WTC11 (cell line): ENCODE measurements around the gene HINT3. TPM values are rescaled to one million over a fixed set of nuclear protein-coding genes. Genes with fewer than 3 reads are reported as not detected.
"Not testable (repeated sequence)": the region's sequence is repeated elsewhere in the genome, so short reads cannot be mapped to it uniquely, and the experiment has no call there.

Source experiments
- ATAC-seq: fragments of 200-7000 bp; cut with Tn5 transposase; 2 replicates; pipeline ENCODE4 v1.10.0; 2021; ENCODE audit warnings: mild to moderate bottlenecking, moderate library complexity
- CTCF ChIA-PET: fragments of 300-600 bp; sonication (Branson Sonifier 250); formaldehyde crosslinking; loops from one replicate; lab custom pipeline; 2021; ENCODE audit warnings: antibody characterized with exemption; lab: Charles Lee
- POLR2A ChIA-PET: fragments of 350-600 bp; sonication (Branson Sonifier 250); formaldehyde crosslinking; loops from one replicate; lab custom pipeline; 2021; ENCODE audit warnings: antibody characterized with exemption; lab: Charles Lee
- DNase-seq: peaks from one replicate; pipeline ENCODE4 v3.0.0; 2021; ENCODE audit warnings: low spot score
- H3K27ac Mint-ChIP-seq: 2 replicates; pipeline ENCODE4 v1.8.0; 2021; ENCODE audit warnings: mixed read lengths
- H3K27me3 Mint-ChIP-seq: 2 replicates; pipeline ENCODE4 v1.8.0; 2021; ENCODE audit warnings: low read depth, mild to moderate bottlenecking, moderate library complexity, mixed read lengths
- H3K36me3 Mint-ChIP-seq: 2 replicates; pipeline ENCODE4 v1.8.0; 2021; ENCODE audit warnings: mixed read lengths
- H3K4me1 Mint-ChIP-seq: 2 replicates; pipeline ENCODE4 v1.8.0; 2022; ENCODE audit warnings: mixed read lengths
- H3K4me3 Mint-ChIP-seq: 2 replicates; pipeline ENCODE4 v1.8.0; 2021; ENCODE audit warnings: mild to moderate bottlenecking, moderate library complexity, mixed read lengths
- H3K9me3 Mint-ChIP-seq: 2 replicates; pipeline ENCODE4 v1.8.0; 2021; ENCODE audit warnings: mixed read lengths
- JUN ChIP-seq: sonication (generic); formaldehyde crosslinking; IDR thresholded peaks from 2 replicates; pipeline ENCODE4 v1.8.0; 2023; ENCODE audit warnings: mild to moderate bottlenecking, missing genetic modification reagents
- ZBTB21 ChIP-seq: sonication (generic); formaldehyde crosslinking; IDR thresholded peaks from 2 replicates; pipeline ENCODE4 v1.8.1; 2023; ENCODE audit warnings: mild to moderate bottlenecking, missing genetic modification reagents, borderline replicate concordance
- ZNF121 ChIP-seq: sonication (generic); formaldehyde crosslinking; IDR thresholded peaks from 2 replicates; pipeline ENCODE4 v1.8.0; 2023; ENCODE audit warnings: missing genetic modification reagents
- total RNA-seq: library from RNA; stranded (reverse); gene quantifications from 3 replicates; pipeline ENCODE4 v1.2.3, GENCODE V29; 2021
- TF ChIP-seq, protein P1 (sequence below): sonication (generic); formaldehyde crosslinking; IDR thresholded peaks from 2 replicates; pipeline ENCODE4 v1.8.1; 2022; ENCODE audit warnings: mild to moderate bottlenecking, moderate library complexity, missing genetic modification reagents
- TF ChIP-seq, protein P2 (sequence below): sonication (generic); formaldehyde crosslinking; IDR thresholded peaks from 2 replicates; pipeline ENCODE4 v1.8.0; 2022; ENCODE audit warnings: missing genetic modification reagents
- TF ChIP-seq, protein P3 (sequence below): sonication (generic); formaldehyde crosslinking; IDR thresholded peaks from 2 replicates; pipeline ENCODE4 v1.8.1; 2023; ENCODE audit warnings: mild to moderate bottlenecking, moderate library complexity, missing genetic modification reagents
- TF ChIP-seq, protein P4 (sequence below): sonication (generic); formaldehyde crosslinking; conservative IDR thresholded peaks from 2 replicates; pipeline ENCODE4 v1.8.1; 2023; ENCODE audit warnings: mild to moderate bottlenecking, low read depth, missing genetic modification reagents, moderate library complexity
- TF ChIP-seq, protein P5 (sequence below): sonication (generic); formaldehyde crosslinking; IDR thresholded peaks from 2 replicates; pipeline ENCODE4 v1.8.1; 2023; ENCODE audit warnings: mild to moderate bottlenecking, missing genetic modification reagents, moderate library complexity
- TF ChIP-seq, protein P6 (sequence below): sonication (generic); formaldehyde crosslinking; IDR thresholded peaks from 2 replicates; pipeline ENCODE4 v1.8.1; 2023; ENCODE audit warnings: mild to moderate bottlenecking, missing genetic modification reagents
- TF ChIP-seq, protein P7 (sequence below): sonication (generic); formaldehyde crosslinking; IDR thresholded peaks from 2 replicates; pipeline ENCODE4 v1.8.0; 2023; ENCODE audit warnings: missing genetic modification reagents

HINT3 gene
- total RNA-seq, 1 experiment from 2014 or later, result 9.4 TPM

DNA sequence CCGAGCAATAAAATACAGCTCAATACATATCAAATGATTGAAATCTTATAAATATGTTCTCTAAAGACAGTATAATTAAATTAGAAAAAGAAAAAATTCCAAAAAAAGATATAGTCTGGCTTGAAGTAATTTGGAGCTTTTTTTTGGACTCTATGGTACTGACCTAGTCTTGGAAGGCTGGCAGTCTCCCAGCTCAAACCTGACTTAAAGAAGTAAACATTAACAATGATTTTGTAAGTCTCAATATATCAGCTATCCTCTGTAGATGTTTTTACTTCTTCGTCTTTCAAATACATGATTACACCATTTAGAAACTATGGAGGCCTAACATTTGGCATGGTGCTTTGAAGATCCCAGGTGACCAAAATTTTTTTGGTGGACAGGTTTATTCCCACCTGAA, 14.2 kb downstream of the HINT3 start:
- Mint-ChIP-seq H3K9me3 (no peaks in the 10 kb centered on the region), H3K27ac (no peak overlapping the region), H3K4me3 (no peak overlapping the region), H3K27me3 (no peaks in the 10 kb centered on the region), H3K4me1 (no peaks in the 10 kb centered on the region), H3K36me3 (0 out of 2 replicates have a peak, but pooled peaks cover 4% of the 10 kb centered on the region)
- ChIA-PET POLR2A (interaction anchor here (0.6 to 1.1 kb wide), 2 partner anchors 10 to 15 kb away, joined by 3 read pairs; no protein-coding TSS in a partner anchor), CTCF (interaction anchor here (3.4 kb wide), 1 partner anchor 14 kb away, joined by 14 read pairs; the partner anchor contains the start of gene HINT3)
- TF ChIP-seq, protein P1, sequence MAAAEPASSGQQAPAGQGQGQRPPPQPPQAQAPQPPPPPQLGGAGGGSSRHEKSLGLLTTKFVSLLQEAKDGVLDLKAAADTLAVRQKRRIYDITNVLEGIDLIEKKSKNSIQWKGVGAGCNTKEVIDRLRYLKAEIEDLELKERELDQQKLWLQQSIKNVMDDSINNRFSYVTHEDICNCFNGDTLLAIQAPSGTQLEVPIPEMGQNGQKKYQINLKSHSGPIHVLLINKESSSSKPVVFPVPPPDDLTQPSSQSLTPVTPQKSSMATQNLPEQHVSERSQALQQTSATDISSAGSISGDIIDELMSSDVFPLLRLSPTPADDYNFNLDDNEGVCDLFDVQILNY (CRISPR knock-in tag), result no peak
- TF ChIP-seq, protein P2, sequence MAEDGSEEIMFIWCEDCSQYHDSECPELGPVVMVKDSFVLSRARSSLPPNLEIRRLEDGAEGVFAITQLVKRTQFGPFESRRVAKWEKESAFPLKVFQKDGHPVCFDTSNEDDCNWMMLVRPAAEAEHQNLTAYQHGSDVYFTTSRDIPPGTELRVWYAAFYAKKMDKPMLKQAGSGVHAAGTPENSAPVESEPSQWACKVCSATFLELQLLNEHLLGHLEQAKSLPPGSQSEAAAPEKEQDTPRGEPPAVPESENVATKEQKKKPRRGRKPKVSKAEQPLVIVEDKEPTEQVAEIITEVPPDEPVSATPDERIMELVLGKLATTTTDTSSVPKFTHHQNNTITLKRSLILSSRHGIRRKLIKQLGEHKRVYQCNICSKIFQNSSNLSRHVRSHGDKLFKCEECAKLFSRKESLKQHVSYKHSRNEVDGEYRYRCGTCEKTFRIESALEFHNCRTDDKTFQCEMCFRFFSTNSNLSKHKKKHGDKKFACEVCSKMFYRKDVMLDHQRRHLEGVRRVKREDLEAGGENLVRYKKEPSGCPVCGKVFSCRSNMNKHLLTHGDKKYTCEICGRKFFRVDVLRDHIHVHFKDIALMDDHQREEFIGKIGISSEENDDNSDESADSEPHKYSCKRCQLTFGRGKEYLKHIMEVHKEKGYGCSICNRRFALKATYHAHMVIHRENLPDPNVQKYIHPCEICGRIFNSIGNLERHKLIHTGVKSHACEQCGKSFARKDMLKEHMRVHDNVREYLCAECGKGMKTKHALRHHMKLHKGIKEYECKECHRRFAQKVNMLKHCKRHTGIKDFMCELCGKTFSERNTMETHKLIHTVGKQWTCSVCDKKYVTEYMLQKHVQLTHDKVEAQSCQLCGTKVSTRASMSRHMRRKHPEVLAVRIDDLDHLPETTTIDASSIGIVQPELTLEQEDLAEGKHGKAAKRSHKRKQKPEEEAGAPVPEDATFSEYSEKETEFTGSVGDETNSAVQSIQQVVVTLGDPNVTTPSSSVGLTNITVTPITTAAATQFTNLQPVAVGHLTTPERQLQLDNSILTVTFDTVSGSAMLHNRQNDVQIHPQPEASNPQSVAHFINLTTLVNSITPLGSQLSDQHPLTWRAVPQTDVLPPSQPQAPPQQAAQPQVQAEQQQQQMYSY (CRISPR knock-in tag), result no peak
- TF ChIP-seq, protein P3, sequence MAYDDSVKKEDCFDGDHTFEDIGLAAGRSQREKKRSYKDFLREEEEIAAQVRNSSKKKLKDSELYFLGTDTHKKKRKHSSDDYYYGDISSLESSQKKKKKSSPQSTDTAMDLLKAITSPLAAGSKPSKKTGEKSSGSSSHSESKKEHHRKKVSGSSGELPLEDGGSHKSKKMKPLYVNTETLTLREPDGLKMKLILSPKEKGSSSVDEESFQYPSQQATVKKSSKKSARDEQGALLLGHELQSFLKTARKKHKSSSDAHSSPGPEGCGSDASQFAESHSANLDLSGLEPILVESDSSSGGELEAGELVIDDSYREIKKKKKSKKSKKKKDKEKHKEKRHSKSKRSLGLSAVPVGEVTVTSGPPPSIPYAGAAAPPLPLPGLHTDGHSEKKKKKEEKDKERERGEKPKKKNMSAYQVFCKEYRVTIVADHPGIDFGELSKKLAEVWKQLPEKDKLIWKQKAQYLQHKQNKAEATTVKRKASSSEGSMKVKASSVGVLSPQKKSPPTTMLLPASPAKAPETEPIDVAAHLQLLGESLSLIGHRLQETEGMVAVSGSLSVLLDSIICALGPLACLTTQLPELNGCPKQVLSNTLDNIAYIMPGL (CRISPR knock-in tag), result no peak
- no peak for TF ChIP-seq JUN (CRISPR knock-in tag)
- no peak for DNase-seq
- no peak for ATAC-seq

DNA sequence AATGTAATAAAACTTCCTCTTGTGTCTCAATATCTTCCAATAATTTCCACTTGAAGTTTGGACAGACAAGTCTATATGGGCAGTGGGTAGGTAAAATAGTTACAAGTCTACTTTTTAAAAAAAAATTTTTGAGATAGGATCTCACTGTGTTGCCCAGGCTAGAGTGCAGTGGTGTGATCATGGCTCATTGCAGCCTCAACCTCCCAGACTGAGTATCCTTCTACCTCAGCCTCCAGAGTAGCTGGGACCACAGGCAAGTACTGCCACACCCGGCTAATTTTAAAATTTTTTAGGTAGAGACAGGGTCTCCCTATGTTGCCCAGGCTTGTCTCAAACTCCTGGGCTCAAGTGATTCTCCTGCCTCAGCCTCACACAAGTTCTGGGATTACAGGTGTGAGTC, 15.9 kb downstream of the HINT3 start:
- H3K4me3 Mint-ChIP-seq, result not testable (repeated sequence)

DNA sequence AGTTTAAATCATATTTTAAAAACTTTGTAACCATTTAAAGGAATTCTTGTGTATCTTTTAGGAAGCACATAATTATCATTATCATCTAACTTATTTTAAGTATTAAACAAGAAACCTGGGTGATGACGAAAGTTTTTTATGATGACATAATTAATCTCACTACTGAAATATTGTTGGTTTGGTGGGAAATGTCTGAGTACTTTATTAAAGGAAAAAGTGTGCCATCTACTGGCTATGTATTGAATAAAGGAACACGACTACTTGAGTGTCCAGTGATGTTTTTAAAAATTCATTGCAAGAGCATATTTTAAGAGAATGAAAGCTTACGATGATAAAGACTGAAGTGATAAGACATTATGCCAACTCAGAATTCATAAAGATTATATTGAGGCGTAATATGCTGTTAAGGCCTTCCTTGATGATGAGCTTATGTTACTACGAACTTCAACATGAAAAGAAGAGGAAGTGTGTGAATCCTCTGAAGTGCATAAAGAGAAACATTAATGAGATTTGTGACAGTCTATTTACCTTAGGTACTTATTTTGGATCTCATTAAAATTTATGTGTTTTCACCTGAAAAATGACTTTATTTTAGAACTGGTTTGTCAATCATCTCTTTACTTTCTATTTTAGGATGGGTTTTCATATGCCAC, 17.8 kb downstream of the HINT3 start:
- no peak for DNase-seq
- no peak for ATAC-seq
- H3K4me1 Mint-ChIP-seq, result no peaks in the 10 kb centered on the region
- no peak overlapping the region for H3K4me3 Mint-ChIP-seq
- H3K27ac Mint-ChIP-seq, result no peak overlapping the region
- POLR2A ChIA-PET, result no interaction called here
- CTCF ChIA-PET, result interaction anchor here (0.5 to 2.0 kb wide), 7 partner anchors 11 to 660 kb away, joined by 3 to 15 read pairs (median 8); partner anchors contain the start of genes HINT3, NCOA7 and TRMT11
- H3K9me3 Mint-ChIP-seq, result no peaks in the 10 kb centered on the region
- no peaks in the 10 kb centered on the region for H3K27me3 Mint-ChIP-seq
- 0 out of 2 replicates have a peak, but pooled peaks cover 4% of the 10 kb centered on the region for H3K36me3 Mint-ChIP-seq
- TF ChIP-seq, protein P4, sequence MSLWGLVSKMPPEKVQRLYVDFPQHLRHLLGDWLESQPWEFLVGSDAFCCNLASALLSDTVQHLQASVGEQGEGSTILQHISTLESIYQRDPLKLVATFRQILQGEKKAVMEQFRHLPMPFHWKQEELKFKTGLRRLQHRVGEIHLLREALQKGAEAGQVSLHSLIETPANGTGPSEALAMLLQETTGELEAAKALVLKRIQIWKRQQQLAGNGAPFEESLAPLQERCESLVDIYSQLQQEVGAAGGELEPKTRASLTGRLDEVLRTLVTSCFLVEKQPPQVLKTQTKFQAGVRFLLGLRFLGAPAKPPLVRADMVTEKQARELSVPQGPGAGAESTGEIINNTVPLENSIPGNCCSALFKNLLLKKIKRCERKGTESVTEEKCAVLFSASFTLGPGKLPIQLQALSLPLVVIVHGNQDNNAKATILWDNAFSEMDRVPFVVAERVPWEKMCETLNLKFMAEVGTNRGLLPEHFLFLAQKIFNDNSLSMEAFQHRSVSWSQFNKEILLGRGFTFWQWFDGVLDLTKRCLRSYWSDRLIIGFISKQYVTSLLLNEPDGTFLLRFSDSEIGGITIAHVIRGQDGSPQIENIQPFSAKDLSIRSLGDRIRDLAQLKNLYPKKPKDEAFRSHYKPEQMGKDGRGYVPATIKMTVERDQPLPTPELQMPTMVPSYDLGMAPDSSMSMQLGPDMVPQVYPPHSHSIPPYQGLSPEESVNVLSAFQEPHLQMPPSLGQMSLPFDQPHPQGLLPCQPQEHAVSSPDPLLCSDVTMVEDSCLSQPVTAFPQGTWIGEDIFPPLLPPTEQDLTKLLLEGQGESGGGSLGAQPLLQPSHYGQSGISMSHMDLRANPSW (CRISPR knock-in tag), result no peak
- TF ChIP-seq ZBTB21 (CRISPR knock-in tag), result no peak
- TF ChIP-seq, protein P5, sequence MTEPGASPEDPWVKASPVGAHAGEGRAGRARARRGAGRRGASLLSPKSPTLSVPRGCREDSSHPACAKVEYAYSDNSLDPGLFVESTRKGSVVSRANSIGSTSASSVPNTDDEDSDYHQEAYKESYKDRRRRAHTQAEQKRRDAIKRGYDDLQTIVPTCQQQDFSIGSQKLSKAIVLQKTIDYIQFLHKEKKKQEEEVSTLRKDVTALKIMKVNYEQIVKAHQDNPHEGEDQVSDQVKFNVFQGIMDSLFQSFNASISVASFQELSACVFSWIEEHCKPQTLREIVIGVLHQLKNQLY (CRISPR knock-in tag), result no peak
- TF ChIP-seq, protein P3 (CRISPR knock-in tag), result no peak
- TF ChIP-seq, protein P6, sequence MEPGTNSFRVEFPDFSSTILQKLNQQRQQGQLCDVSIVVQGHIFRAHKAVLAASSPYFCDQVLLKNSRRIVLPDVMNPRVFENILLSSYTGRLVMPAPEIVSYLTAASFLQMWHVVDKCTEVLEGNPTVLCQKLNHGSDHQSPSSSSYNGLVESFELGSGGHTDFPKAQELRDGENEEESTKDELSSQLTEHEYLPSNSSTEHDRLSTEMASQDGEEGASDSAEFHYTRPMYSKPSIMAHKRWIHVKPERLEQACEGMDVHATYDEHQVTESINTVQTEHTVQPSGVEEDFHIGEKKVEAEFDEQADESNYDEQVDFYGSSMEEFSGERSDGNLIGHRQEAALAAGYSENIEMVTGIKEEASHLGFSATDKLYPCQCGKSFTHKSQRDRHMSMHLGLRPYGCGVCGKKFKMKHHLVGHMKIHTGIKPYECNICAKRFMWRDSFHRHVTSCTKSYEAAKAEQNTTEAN, result no peak
- TF ChIP-seq, protein P7, sequence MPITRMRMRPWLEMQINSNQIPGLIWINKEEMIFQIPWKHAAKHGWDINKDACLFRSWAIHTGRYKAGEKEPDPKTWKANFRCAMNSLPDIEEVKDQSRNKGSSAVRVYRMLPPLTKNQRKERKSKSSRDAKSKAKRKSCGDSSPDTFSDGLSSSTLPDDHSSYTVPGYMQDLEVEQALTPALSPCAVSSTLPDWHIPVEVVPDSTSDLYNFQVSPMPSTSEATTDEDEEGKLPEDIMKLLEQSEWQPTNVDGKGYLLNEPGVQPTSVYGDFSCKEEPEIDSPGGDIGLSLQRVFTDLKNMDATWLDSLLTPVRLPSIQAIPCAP (CRISPR knock-in tag), result no peak

More for the DNA sequence above, 15.9 kb downstream of the HINT3 start:
- H3K27me3 Mint-ChIP-seq, DNase-seq, POLR2A ChIA-PET, H3K4me1 Mint-ChIP-seq, H3K36me3 Mint-ChIP-seq, H3K27ac Mint-ChIP-seq, ATAC-seq, H3K9me3 Mint-ChIP-seq: not testable (repeated sequence)
- CTCF ChIA-PET, result interaction anchor here (3.4 kb wide), 1 partner anchor 16 kb away, joined by 14 read pairs; the partner anchor contains the start of gene HINT3
- 0 out of 2 replicates have a peak, but pooled peaks have one; percentile 15 for TF ChIP-seq ZNF121
